GM12878 (cell line): ENCODE measurements around the gene IRAK2. TPM values are rescaled to one million over a fixed set of nuclear protein-coding genes. Genes with fewer than 3 reads are reported as not detected.
A peak's percentile ranks its signal among the peaks of the same experiment; 100 is the strongest.

Experiments used
- CBFB ChIP-seq: IDR thresholded peaks from 2 replicates; pipeline ENCODE4 v1.6.1; 2016; ENCODE audit warnings: antibody characterized with exemption, low read depth
- GATAD2B ChIP-seq: fragments of 450-650 bp; conservative IDR thresholded peaks from 2 replicates; pipeline ENCODE4 v1.6.1; 2017; ENCODE audit warnings: low read depth, mild to moderate bottlenecking, moderate library complexity
- IRF4 ChIP-seq: IDR thresholded peaks from 2 replicates; pipeline ENCODE4 v1.6.1; 2011; ENCODE audit warnings: low read depth, low read length
- MYC ChIP-seq: IDR thresholded peaks from 2 replicates; pipeline ENCODE4 v1.6.1; 2011; ENCODE audit warnings: mild to moderate bottlenecking, low read length, moderate library complexity, inconsistent platforms; ENCODE audit not compliant: insufficient read depth, insufficient replicate concordance, insufficient read length, severe bottlenecking
- NFYB ChIP-seq: IDR thresholded peaks from 2 replicates; pipeline ENCODE4 v1.6.1; 2011; ENCODE audit warnings: low read depth, mild to moderate bottlenecking, low read length, improper control_type of control experiment, moderate library complexity; ENCODE audit not compliant: insufficient read depth
- NRF1 ChIP-seq: conservative IDR thresholded peaks from 2 replicates; pipeline ENCODE4 v1.6.1; 2011; ENCODE audit warnings: mild to moderate bottlenecking, low read depth, low read length, improper control_type of control experiment
- RB1 ChIP-seq: fragments of 450-650 bp; formaldehyde crosslinking; IDR thresholded peaks from 2 replicates; pipeline ENCODE4 v1.6.1; 2017; ENCODE audit warnings: mild to moderate bottlenecking, borderline replicate concordance
- SP1 ChIP-seq: IDR thresholded peaks from one replicate; pipeline ENCODE4 v1.6.1; 2011; ENCODE audit warnings: low read depth, low read length
- SUZ12 ChIP-seq: fragments of 200-600 bp; sonication (generic); IDR thresholded peaks from one replicate; pipeline ENCODE4 v1.6.1; 2018; ENCODE audit warnings: antibody characterized with exemption, mild to moderate bottlenecking; ENCODE audit not compliant: unreplicated experiment
- TAF1 ChIP-seq: IDR thresholded peaks from 2 replicates; pipeline ENCODE4 v1.6.1; 2011; ENCODE audit warnings: mild to moderate bottlenecking, low read depth, low read length, borderline replicate concordance
- ZSCAN29 ChIP-seq: fragments of 450-650 bp; IDR thresholded peaks from 2 replicates; pipeline ENCODE4 v1.6.1; 2017; ENCODE audit warnings: mild to moderate bottlenecking, moderate library complexity
- polyA plus RNA-seq, 11 experiments: library from polyadenylated mRNA; depleted of rRNA in 4 of 11; unstranded in 6 of 11; stranded (reverse) in 5 of 11; fragments of >200 nt; fragmentation: Nextera tagmentation in 4 of 11; fragmentation: Illumina TruSeq in 1 of 11; extraction: Ambion mirVana in 4 of 11; extraction: Trizol in 1 of 11; gene quantifications; 1 replicate in 1 of 11; 2 replicates in 10 of 11; pipeline versions ENCODE4 v1.2.1 to v1.2.3, GENCODE V29; 2011 to 2016; ENCODE audit warnings: inconsistent platforms in 2 of 11, missing spikeins in 2 of 11, low read depth in 1 of 11
- total RNA-seq, 4 experiments: library from RNA; depleted of rRNA in 3 of 4; stranded (reverse); fragments of >200 nt in 3 of 4; fragmentation: Illumina TruSeq in 1 of 4; extraction: Trizol in 1 of 4; gene quantifications; 2 replicates each; pipeline versions ENCODE4 v1.2.1 to v1.2.3, GENCODE V29; 2013 to 2021
- TF ChIP-seq, protein P1 (sequence below): fragments of 450-650 bp; IDR thresholded peaks from 2 replicates; pipeline ENCODE4 v1.6.1; 2017; ENCODE audit warnings: mild to moderate bottlenecking
- TF ChIP-seq, protein P2 (sequence below): IDR thresholded peaks from 2 replicates; pipeline ENCODE4 v1.6.1; 2011; ENCODE audit warnings: borderline replicate concordance, low read depth, mild to moderate bottlenecking, moderate library complexity, low read length; ENCODE audit not compliant: insufficient read depth, poor library complexity, severe bottlenecking
- TF ChIP-seq, protein P3 (sequence below): IDR thresholded peaks from 2 replicates; pipeline ENCODE4 v1.6.1; 2012; ENCODE audit warnings: low read depth, low read length, improper control_type of control experiment
- TF ChIP-seq, protein P4 (sequence below): fragments of 450-650 bp; IDR thresholded peaks from 2 replicates; pipeline ENCODE4 v1.6.1; 2017; ENCODE audit warnings: antibody characterized with exemption, mild to moderate bottlenecking, moderate library complexity
- TF ChIP-seq, protein P5 (sequence below): fragments of 450-650 bp; IDR thresholded peaks from 2 replicates; pipeline ENCODE4 v1.6.1; 2017; ENCODE audit warnings: mild to moderate bottlenecking, moderate library complexity

Gene IRAK2
- total and polyA plus RNA-seq, 10 of the 15 experiments (the other 5 are each of a cell fraction or from before 2014, with no cell fraction given): 0.48 to 5.7 (median 4.5) TPM

DNA sequence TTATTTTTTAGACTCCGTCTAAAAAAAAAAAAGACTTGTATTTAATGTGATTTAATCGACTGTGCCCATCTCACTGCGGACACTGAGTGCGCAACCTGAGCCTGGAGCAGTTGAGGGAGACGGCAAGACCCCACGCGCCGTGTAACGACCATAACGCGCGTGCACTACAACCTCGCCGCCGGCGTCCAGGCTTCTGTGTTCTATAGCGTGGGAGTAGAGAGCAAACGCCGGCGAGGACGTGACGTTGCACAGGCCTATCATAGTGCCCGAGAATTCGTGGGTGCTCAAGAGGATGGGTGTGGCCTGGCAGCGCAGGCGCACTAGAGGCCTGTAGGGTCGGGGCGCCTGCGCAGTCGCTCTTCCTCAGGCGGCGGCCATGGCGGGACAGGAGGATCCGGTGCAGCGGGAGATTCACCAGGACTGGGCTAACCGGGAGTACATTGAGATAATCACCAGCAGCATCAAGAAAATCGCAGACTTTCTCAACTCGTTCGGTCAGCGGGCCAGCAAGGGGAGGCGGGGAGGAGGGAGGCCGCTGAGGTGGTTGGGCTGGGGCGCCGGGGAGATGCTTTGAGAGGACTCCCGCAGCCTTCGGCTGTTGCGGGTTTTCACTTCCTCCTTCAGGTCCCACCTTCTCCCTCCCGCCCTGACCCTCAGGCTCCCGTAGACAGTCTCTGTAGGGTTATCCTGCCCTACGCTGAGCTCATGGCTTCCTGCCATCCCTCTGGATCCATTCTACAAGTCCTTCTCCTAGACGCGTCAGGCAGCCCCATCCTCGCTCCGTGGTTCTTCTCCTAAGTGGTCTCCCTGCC, 49.2 kb upstream of the IRAK2 start, which contains the start of gene BRK1 (continued):
- TF ChIP-seq, protein P1, sequence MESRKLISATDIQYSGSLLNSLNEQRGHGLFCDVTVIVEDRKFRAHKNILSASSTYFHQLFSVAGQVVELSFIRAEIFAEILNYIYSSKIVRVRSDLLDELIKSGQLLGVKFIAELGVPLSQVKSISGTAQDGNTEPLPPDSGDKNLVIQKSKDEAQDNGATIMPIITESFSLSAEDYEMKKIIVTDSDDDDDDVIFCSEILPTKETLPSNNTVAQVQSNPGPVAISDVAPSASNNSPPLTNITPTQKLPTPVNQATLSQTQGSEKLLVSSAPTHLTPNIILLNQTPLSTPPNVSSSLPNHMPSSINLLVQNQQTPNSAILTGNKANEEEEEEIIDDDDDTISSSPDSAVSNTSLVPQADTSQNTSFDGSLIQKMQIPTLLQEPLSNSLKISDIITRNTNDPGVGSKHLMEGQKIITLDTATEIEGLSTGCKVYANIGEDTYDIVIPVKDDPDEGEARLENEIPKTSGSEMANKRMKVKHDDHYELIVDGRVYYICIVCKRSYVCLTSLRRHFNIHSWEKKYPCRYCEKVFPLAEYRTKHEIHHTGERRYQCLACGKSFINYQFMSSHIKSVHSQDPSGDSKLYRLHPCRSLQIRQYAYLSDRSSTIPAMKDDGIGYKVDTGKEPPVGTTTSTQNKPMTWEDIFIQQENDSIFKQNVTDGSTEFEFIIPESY: no peak
- TF ChIP-seq NFYB (0 out of 2 replicates have a peak, but pooled peaks have one; percentile 44), GATAD2B (0 out of 2 replicates have a peak, but pooled peaks have one; percentile 24), RB1 (no peak; the same call in 1 of the 2 replicates), IRF4 (peak; percentile 44; the same call in 1 of the 2 replicates), ZSCAN29 (no peak), NRF1 (peak; percentile 88), TAF1 (peak; percentile 67), SP1 (peak; percentile 56), MYC (no peak), SUZ12 (no peak), CBFB (peak; percentile 80; the same call in 1 of the 2 replicates)
- TF ChIP-seq, protein P2, sequence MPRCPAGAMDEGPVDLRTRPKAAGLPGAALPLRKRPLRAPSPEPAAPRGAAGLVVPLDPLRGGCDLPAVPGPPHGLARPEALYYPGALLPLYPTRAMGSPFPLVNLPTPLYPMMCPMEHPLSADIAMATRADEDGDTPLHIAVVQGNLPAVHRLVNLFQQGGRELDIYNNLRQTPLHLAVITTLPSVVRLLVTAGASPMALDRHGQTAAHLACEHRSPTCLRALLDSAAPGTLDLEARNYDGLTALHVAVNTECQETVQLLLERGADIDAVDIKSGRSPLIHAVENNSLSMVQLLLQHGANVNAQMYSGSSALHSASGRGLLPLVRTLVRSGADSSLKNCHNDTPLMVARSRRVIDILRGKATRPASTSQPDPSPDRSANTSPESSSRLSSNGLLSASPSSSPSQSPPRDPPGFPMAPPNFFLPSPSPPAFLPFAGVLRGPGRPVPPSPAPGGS: peak; percentile 25
- TF ChIP-seq, protein P3, sequence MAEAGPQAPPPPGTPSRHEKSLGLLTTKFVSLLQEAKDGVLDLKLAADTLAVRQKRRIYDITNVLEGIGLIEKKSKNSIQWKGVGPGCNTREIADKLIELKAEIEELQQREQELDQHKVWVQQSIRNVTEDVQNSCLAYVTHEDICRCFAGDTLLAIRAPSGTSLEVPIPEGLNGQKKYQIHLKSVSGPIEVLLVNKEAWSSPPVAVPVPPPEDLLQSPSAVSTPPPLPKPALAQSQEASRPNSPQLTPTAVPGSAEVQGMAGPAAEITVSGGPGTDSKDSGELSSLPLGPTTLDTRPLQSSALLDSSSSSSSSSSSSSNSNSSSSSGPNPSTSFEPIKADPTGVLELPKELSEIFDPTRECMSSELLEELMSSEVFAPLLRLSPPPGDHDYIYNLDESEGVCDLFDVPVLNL: no peak
- TF ChIP-seq, protein P4, sequence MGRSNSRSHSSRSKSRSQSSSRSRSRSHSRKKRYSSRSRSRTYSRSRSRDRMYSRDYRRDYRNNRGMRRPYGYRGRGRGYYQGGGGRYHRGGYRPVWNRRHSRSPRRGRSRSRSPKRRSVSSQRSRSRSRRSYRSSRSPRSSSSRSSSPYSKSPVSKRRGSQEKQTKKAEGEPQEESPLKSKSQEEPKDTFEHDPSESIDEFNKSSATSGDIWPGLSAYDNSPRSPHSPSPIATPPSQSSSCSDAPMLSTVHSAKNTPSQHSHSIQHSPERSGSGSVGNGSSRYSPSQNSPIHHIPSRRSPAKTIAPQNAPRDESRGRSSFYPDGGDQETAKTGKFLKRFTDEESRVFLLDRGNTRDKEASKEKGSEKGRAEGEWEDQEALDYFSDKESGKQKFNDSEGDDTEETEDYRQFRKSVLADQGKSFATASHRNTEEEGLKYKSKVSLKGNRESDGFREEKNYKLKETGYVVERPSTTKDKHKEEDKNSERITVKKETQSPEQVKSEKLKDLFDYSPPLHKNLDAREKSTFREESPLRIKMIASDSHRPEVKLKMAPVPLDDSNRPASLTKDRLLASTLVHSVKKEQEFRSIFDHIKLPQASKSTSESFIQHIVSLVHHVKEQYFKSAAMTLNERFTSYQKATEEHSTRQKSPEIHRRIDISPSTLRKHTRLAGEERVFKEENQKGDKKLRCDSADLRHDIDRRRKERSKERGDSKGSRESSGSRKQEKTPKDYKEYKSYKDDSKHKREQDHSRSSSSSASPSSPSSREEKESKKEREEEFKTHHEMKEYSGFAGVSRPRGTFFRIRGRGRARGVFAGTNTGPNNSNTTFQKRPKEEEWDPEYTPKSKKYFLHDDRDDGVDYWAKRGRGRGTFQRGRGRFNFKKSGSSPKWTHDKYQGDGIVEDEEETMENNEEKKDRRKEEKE: no peak
- TF ChIP-seq, protein P5, sequence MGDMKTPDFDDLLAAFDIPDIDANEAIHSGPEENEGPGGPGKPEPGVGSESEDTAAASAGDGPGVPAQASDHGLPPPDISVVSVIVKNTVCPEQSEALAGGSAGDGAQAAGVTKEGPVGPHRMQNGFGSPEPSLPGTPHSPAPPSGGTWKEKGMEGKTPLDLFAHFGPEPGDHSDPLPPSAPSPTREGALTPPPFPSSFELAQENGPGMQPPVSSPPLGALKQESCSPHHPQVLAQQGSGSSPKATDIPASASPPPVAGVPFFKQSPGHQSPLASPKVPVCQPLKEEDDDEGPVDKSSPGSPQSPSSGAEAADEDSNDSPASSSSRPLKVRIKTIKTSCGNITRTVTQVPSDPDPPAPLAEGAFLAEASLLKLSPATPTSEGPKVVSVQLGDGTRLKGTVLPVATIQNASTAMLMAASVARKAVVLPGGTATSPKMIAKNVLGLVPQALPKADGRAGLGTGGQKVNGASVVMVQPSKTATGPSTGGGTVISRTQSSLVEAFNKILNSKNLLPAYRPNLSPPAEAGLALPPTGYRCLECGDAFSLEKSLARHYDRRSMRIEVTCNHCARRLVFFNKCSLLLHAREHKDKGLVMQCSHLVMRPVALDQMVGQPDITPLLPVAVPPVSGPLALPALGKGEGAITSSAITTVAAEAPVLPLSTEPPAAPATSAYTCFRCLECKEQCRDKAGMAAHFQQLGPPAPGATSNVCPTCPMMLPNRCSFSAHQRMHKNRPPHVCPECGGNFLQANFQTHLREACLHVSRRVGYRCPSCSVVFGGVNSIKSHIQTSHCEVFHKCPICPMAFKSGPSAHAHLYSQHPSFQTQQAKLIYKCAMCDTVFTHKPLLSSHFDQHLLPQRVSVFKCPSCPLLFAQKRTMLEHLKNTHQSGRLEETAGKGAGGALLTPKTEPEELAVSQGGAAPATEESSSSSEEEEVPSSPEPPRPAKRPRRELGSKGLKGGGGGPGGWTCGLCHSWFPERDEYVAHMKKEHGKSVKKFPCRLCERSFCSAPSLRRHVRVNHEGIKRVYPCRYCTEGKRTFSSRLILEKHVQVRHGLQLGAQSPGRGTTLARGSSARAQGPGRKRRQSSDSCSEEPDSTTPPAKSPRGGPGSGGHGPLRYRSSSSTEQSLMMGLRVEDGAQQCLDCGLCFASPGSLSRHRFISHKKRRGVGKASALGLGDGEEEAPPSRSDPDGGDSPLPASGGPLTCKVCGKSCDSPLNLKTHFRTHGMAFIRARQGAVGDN: peak; percentile 69
